Measurements from ENCODE around the gene TUBB6.

Gene TUBB6

GRCh38 chr18:12330766-12331165 lies 22.7 kb downstream of the TUBB6 start:
- no peak for DNase-seq
- in situ Hi-C loops (cut with MboI; ENCODE audit: low pct_unique_long_range_greater_than_20kb, low sequenced_read_pairs): no loop called here

- DNase-seq: no peak
- in situ Hi-C loops (cut with MboI; ENCODE audit: low pct_unique_long_range_greater_than_20kb, low sequenced_read_pairs): no loop called here
Measured at GRCh38 chr18:12333506-12334290, 25.7 kb downstream of the TUBB6 start.

- in situ Hi-C loops (cut with MboI; ENCODE audit: low pct_unique_long_range_greater_than_20kb, low sequenced_read_pairs): no loop called here
- no peak for DNase-seq
Measured at GRCh38 chr18:12334366-12334808, 26.3 kb downstream of the TUBB6 start.

GRCh38 chr18:12334863-12335262 lies 26.8 kb downstream of the TUBB6 start:
- DNase-seq: no peak
- in situ Hi-C loops (cut with MboI; ENCODE audit: low pct_unique_long_range_greater_than_20kb, low sequenced_read_pairs): no loop called here

- DNase-seq: no peak
- in situ Hi-C loops (cut with MboI; ENCODE audit: low pct_unique_long_range_greater_than_20kb, low sequenced_read_pairs): no loop called here
Measured at GRCh38 chr18:12335503-12335902, 27.5 kb downstream of the TUBB6 start.

- no peak for DNase-seq
- in situ Hi-C loops (cut with MboI; ENCODE audit: low pct_unique_long_range_greater_than_20kb, low sequenced_read_pairs): no loop called here
Measured at GRCh38 chr18:12336171-12336613, 28.2 kb downstream of the TUBB6 start.

- in situ Hi-C loops (cut with MboI; ENCODE audit: low pct_unique_long_range_greater_than_20kb, low sequenced_read_pairs): no loop called here
- no peak for DNase-seq
Measured at GRCh38 chr18:12336887-12337286, 28.8 kb downstream of the TUBB6 start.

GRCh38 chr18:12338382-12338781 lies 30.3 kb downstream of the TUBB6 start:
- in situ Hi-C loops (cut with MboI; ENCODE audit: low pct_unique_long_range_greater_than_20kb, low sequenced_read_pairs): no loop called here

GRCh38 chr18:12340945-12341660 lies 33.1 kb downstream of the TUBB6 start:
- in situ Hi-C loops (cut with MboI; ENCODE audit: low pct_unique_long_range_greater_than_20kb, low sequenced_read_pairs): no loop called here
- DNase-seq: no peak

More at GRCh38 chr18:12338382-12338781, 30.3 kb downstream of the TUBB6 start:
- no peak for DNase-seq

GRCh38 chr18:12342661-12343060 lies 34.6 kb downstream of the TUBB6 start:
- no peak for DNase-seq
- in situ Hi-C loops (cut with MboI; ENCODE audit: low pct_unique_long_range_greater_than_20kb, low sequenced_read_pairs): no loop called here

GRCh38 chr18:12345491-12346239 lies 37.6 kb downstream of the TUBB6 start:
- in situ Hi-C loops (cut with MboI; ENCODE audit: low pct_unique_long_range_greater_than_20kb, low sequenced_read_pairs): no loop called here
- DNase-seq: no peak

GRCh38 chr18:12346240-12346565 lies 38.2 kb downstream of the TUBB6 start:
- DNase-seq: no peak
- in situ Hi-C loops (cut with MboI; ENCODE audit: low pct_unique_long_range_greater_than_20kb, low sequenced_read_pairs): no loop called here

- DNase-seq: no peak
- in situ Hi-C loops (cut with MboI; ENCODE audit: low pct_unique_long_range_greater_than_20kb, low sequenced_read_pairs): no loop called here
Measured at GRCh38 chr18:12347895-12348294, 39.9 kb downstream of the TUBB6 start.

- DNase-seq: no peak
Measured at GRCh38 chr18:12352188-12352587, 44.1 kb downstream of the TUBB6 start.

GRCh38 chr18:12359515-12359927 lies 51.5 kb downstream of the TUBB6 start:
- DNase-seq: no peak
- in situ Hi-C loops (cut with MboI; ENCODE audit: low pct_unique_long_range_greater_than_20kb, low sequenced_read_pairs): loop anchor here (25.0 kb wide), 1 partner anchor 97 kb away; the partner anchor contains the start of gene CIDEA

More at GRCh38 chr18:12352188-12352587, 44.1 kb downstream of the TUBB6 start:
- in situ Hi-C loops (cut with MboI; ENCODE audit: low pct_unique_long_range_greater_than_20kb, low sequenced_read_pairs): loop anchor here (25.0 kb wide), 1 partner anchor 90 kb away; the partner anchor contains the start of gene CIDEA

GRCh38 chr18:12361770-12362378 lies 53.8 kb downstream of the TUBB6 start:
- DNase-seq: no peak

GRCh38 chr18:12362473-12363174 lies 54.6 kb downstream of the TUBB6 start:
- no peak for DNase-seq
- in situ Hi-C loops (cut with MboI; ENCODE audit: low pct_unique_long_range_greater_than_20kb, low sequenced_read_pairs): loop anchor here (25.0 kb wide), 1 partner anchor 100 kb away; the partner anchor contains the start of gene CIDEA

More at GRCh38 chr18:12361770-12362378, 53.8 kb downstream of the TUBB6 start:
- in situ Hi-C loops (cut with MboI; ENCODE audit: low pct_unique_long_range_greater_than_20kb, low sequenced_read_pairs): loop anchor here (25.0 kb wide), 1 partner anchor 100 kb away; the partner anchor contains the start of gene CIDEA

- no peak for DNase-seq
- in situ Hi-C loops (cut with MboI; ENCODE audit: low pct_unique_long_range_greater_than_20kb, low sequenced_read_pairs): loop anchor here (25.0 kb wide), 1 partner anchor 104 kb away; the partner anchor contains the start of gene CIDEA
Measured at GRCh38 chr18:12366379-12366778, 58.3 kb downstream of the TUBB6 start.
